NK-92 (cell line): ENCODE data around the gene PABPC4L.
"Not testable (repeated sequence)": the region's sequence is repeated elsewhere in the genome, so short reads cannot be mapped to it uniquely, and the experiment has no call there.

Experiments
- DNase-seq: peaks from one replicate; lab custom pipeline; 2025; ENCODE audit not compliant: unreplicated experiment; lab: John Stamatoyannopoulos, UW

PABPC4L gene

GRCh38 chr4:134201216-134202161 lies at the start of gene PABPC4L:
Gene PABPC4L, minus strand, starts transcription at chr4:134201789. Its CDS starts 770 bp downstream, at chr4:134201019.
- no peak for DNase-seq

DNA sequence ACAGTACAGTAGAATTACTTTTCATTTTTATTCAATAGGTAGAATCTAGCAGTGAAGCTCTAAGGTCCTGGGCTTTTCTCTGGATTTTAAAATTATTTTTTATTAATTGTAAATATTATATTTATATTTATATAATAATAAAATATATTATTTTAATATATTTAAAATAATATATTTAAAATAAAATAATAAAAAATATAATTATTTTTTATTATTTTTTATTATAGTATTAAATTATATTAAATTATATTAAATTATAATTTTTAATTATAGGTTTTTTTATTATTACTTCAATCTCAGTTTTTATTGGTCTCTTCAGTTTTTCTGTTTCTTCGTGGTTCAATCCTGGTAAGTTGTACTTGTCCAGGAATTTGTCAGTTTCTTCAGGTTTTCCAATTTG lies 49.7 kb upstream of the PABPC4L start:
- no peak for DNase-seq

DNA sequence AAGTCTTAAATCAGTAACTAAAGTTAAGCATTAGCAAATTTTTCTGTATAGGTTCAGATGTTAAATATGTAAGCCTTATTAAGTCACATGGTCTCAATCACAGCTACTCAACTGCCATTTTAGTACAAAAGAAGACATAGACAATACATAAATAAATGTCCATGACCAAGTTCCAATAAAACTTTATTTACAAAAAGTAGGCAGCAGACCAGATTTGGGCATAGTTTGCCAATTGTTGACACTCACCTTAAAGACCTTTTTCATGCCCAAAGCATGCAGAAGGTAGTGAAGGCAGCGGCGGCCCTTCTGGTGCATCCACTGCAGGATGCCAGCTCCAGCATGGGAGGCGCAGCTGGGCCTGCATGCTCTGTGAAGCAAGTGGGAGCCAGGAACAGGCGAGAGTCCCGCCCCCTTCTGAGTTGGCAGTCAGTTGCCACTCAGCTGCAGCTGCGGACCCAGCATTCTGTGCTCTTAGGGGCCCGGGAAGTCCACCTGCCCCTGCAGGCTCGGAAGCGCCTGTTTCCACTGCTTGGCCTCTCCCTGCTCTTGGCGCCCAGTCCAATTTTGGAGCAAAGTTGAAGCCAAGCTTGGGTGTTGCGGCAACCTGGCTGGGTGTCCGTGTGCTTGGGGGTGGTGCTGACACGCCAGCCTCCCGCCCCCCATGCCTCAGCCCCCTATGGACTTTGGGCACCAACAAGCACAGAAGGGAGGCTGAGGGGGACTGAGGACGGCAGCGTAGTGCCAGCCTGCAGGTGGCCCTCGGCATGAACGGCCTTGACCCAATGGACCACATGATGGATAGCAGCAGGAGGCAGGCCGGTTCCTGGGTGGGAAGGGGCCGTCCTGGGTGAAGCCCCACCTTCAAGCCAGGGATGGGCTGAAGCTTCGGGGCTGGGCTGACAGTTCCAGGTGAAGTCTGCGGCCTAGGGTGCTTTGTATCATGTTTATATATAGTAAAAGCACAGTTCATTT lies 42.4 kb upstream of the PABPC4L start:
- no peak for DNase-seq

GRCh38 chr4:134219043-134219442 lies 17.5 kb upstream of the PABPC4L start:
- DNase-seq, result no peak

DNA sequence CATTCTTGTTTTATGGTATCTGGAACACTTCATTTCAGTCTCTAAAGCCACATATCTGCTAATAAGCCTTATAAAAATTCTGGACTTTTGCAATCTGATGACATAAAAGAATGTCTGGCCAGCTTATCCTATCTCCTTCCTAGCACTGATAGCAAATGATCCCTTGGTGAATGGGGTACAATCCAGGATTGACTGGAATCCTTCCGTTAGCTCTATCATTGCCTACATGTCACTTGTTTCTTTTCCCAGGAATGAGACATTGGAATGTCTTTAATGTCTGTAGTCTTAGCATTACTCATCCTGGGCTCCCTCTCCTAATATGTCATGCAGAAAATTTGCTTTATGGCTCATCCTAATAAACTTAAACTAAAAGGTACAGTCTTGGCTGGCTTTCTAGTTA lies 14.8 kb upstream of the PABPC4L start:
- no peak for DNase-seq

- DNase-seq, result no peak
Measured at GRCh38 chr4:134215620-134216344, 14.2 kb upstream of the PABPC4L start.

GRCh38 chr4:134207955-134208354 lies 6.4 kb upstream of the PABPC4L start:
- DNase-seq, result not testable (repeated sequence)

GRCh38 chr4:134202166-134202956 lies 772 bp upstream of the PABPC4L start:
- no peak for DNase-seq

DNA sequence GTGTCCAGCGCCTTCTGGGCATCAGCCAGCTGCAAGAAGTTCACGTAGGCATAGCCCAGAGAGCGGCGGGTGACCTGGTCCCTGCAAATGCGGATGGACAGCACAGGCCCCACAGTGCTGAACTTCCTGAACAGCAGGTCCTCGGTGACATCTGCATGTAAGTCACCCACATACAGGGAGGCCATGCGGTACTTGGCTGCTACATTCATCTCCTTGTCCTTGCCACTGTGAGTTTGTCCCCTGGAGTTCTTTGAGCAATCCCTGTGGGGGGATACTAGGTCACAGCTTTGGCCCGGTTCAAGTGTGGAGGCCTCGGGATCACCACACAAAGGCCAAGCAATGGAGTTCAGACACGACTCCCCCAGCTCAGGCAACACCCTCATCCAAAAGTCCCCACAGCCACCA lies 776 bp downstream of the PABPC4L start:
- no peak for DNase-seq

DNA sequence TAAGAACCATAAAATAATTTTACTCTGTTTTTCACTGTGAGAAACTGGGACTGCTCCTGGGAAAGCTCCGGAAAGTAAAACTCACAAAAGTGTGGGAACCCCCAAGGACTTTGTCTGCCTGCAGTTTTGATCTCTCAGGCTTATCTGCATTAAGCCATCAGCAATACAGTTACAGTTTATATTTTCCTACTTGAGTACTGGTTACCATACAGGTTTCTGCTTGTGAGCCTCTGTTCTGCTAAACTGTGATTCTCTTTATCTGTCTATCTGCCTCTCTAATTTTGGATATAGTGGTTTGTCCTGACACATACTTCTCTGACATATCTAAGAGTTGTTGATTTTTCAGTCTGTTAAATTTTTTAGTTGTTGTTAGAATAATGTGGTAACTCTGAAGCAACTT lies 11.6 kb downstream of the PABPC4L start:
- DNase-seq, result no peak

DNA sequence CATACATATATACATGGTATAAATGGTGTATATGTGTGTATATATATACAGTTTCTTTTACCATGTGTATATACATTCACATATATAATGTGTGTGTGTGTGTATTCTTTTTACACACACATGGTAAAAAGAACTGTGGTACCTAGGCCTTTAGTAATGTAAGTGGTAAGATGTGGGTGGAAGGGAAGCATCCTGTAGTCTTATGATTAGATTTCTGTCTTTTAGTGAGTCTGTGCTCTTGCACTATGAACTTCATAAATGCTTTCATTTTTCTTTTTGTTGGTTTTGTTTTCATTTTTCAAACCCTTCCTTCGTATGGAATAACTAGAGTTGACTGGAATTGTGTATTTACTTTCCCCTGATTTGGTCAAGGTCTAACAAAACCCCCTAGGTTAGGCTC lies 12.1 kb downstream of the PABPC4L start:
- DNase-seq, result no peak

- DNase-seq, result no peak
Measured at GRCh38 chr4:134178706-134179105, 22.9 kb downstream of the PABPC4L start.

DNA sequence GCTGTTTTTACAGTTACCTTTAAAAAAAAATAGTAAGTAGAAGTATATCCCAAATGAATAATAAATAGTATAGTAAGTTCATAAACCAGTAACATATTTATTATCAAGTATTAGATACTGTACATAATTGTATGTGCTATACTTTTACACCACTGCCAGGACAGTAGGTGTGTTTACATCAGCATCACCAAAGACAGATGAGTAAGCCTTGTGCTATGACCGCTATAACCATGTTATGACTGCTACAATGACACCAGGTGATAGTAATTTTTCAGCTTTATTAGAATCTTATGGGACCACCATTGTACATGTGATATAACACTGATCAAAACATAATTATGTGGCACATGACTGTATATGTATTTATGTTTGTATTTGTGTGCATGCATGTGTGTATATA lies 27.3 kb downstream of the PABPC4L start:
- DNase-seq, result no peak

DNA sequence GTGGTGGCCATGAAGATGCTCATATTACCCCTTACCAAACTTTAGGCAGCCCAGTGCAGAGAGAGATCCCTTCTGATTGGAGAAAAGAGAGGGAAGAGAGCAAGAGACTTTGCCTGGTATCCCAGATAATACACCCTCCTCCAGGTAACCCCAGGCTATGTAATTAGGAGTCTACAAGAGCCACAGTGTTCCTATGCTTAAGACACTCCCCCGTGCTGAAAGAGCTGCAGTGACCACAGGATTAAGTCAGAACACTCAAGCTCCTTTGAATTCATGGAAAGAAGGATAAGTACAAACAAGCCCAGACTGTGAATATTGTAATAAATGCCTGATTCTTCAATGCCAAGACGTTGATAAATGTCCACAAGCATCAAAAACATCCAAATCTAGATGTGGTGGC lies 41.4 kb downstream of the PABPC4L start:
- no peak for DNase-seq

DNA sequence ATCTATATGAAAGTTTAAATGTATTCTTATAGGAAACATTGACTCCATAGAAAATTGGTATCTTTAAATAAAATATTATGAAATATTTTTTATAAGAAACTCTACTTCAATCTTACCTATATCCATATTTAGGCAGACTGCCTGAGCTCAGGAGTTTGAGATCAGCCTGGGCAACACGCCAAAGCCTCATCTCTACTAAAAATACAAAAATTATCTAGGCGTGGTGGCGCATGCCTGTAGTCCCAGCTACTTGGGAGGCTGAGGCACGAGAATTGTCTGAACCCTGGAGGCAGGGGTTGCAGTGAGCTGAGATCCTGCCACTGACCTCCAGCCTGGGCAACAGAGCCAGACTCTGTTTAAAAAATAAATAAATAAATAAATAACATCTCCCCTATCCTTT lies 47.5 kb downstream of the PABPC4L start:
- no peak for DNase-seq

GRCh38 chr4:134147941-134148340 lies 53.6 kb downstream of the PABPC4L start:
- no peak for DNase-seq
